Activated CD8-positive, alpha-beta memory T cell treated with anti-CD3 and anti-CD28 coated beads, Interleukin-2, amount 50 U/mL, for 24 hours (primary cell): ENCODE data around the gene TMEM184C.

Experiments
- DNase-seq: peaks from one replicate; pipeline ENCODE4 v3.0.0-alpha.2; 2020; ENCODE audit errors: extremely low read depth

Gene TMEM184C

GRCh38 chr4:147617173-147617840, at the start of gene TMEM184C:
Gene TMEM184C, plus strand, starts transcription at chr4:147617397. Its CDS starts 560 bp downstream, at chr4:147617957.
- peak; percentile 97 for DNase-seq

- DNase-seq = no peak
These were observed 46.6 kb upstream of the TMEM184C start for GRCh38 chr4:147570616-147571015.

GRCh38 chr4:147571036-147571770, 46.0 kb upstream of the TMEM184C start:
- no peak for DNase-seq

GRCh38 chr4:147576084-147576483, 41.1 kb upstream of the TMEM184C start:
- no peak for DNase-seq

GRCh38 chr4:147578051-147578476, 39.1 kb upstream of the TMEM184C start:
- no peak for DNase-seq

- no peak for DNase-seq
These were observed 38.6 kb upstream of the TMEM184C start for GRCh38 chr4:147578593-147578992.

GRCh38 chr4:147580396-147580795, 36.8 kb upstream of the TMEM184C start:
- no peak for DNase-seq

- DNase-seq = no peak
These were observed 35.4 kb upstream of the TMEM184C start for GRCh38 chr4:147581606-147582350.

- no peak for DNase-seq
These were observed 34.7 kb upstream of the TMEM184C start for GRCh38 chr4:147582386-147583060.

- DNase-seq = no peak
These were observed 33.3 kb upstream of the TMEM184C start for GRCh38 chr4:147583876-147584275.

GRCh38 chr4:147586032-147586431, 31.2 kb upstream of the TMEM184C start:
- no peak for DNase-seq

GRCh38 chr4:147586637-147587036, 30.6 kb upstream of the TMEM184C start:
- no peak for DNase-seq

GRCh38 chr4:147587041-147587440, 30.2 kb upstream of the TMEM184C start:
- DNase-seq = no peak

- no peak for DNase-seq
These were observed 27.6 kb upstream of the TMEM184C start for GRCh38 chr4:147589586-147589985.

- DNase-seq = no peak
These were observed 26.8 kb upstream of the TMEM184C start for GRCh38 chr4:147590249-147590920.

- no peak for DNase-seq
These were observed 26.1 kb upstream of the TMEM184C start for GRCh38 chr4:147591106-147591505.

GRCh38 chr4:147594107-147594506, 23.1 kb upstream of the TMEM184C start:
- no peak for DNase-seq

GRCh38 chr4:147594578-147594977, 22.6 kb upstream of the TMEM184C start:
- DNase-seq = no peak

GRCh38 chr4:147596377-147596776, 20.8 kb upstream of the TMEM184C start:
- DNase-seq = no peak

GRCh38 chr4:147596981-147597380, 20.2 kb upstream of the TMEM184C start:
- no peak for DNase-seq

GRCh38 chr4:147597561-147597960, 19.6 kb upstream of the TMEM184C start:
- no peak for DNase-seq
